ENCODE measurements around the gene CYBC1. TPM values are rescaled to one million over a fixed set of nuclear protein-coding genes. Genes with fewer than 3 reads are reported as not detected.

Gene CYBC1
- total and polyA plus RNA-seq, 9 of the 15 experiments (the other 6 are each of a cell fraction or from before 2014, with no cell fraction given) = 1.3 to 71.8 (median 49.9) TPM

DNA sequence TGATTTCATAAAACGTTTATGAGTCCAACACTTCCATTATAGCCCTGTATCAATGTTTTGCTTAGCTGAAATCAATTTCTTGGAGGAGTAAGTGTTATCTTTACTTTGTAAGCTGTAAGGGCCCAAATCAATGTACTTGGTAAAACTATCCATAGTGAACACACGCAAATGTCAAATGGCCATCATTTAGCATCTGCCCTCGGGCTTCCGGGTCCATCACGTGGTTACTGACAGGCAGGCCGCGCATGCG is 7.3 kb upstream of the CYBC1 start (continued):
- TF ChIP-seq BRD4 (IDR thresholded peaks at IDR 0.05) = peak; percentile 65; the same call in 1 of the 2 replicates
- TF ChIP-seq, protein P1, sequence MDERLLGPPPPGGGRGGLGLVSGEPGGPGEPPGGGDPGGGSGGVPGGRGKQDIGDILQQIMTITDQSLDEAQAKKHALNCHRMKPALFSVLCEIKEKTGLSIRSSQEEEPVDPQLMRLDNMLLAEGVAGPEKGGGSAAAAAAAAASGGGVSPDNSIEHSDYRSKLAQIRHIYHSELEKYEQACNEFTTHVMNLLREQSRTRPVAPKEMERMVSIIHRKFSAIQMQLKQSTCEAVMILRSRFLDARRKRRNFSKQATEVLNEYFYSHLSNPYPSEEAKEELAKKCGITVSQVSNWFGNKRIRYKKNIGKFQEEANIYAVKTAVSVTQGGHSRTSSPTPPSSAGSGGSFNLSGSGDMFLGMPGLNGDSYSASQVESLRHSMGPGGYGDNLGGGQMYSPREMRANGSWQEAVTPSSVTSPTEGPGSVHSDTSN (CRISPR knock-in tag; IDR thresholded peaks at IDR 0.05; ENCODE audit: low read depth) = no peak
- TF ChIP-seq, protein P1 (tag; conservative IDR thresholded peaks at IDR 0.05; ENCODE audit: low read depth) = peak; percentile 69
- TF ChIP-seq RB1 (IDR thresholded peaks at IDR 0.05; ENCODE audit: low read depth) = no peak
- TF ChIP-seq, protein P2, sequence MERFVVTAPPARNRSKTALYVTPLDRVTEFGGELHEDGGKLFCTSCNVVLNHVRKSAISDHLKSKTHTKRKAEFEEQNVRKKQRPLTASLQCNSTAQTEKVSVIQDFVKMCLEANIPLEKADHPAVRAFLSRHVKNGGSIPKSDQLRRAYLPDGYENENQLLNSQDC (CRISPR knock-in tag; IDR thresholded peaks at IDR 0.05) = no peak
- TF ChIP-seq, protein P3, sequence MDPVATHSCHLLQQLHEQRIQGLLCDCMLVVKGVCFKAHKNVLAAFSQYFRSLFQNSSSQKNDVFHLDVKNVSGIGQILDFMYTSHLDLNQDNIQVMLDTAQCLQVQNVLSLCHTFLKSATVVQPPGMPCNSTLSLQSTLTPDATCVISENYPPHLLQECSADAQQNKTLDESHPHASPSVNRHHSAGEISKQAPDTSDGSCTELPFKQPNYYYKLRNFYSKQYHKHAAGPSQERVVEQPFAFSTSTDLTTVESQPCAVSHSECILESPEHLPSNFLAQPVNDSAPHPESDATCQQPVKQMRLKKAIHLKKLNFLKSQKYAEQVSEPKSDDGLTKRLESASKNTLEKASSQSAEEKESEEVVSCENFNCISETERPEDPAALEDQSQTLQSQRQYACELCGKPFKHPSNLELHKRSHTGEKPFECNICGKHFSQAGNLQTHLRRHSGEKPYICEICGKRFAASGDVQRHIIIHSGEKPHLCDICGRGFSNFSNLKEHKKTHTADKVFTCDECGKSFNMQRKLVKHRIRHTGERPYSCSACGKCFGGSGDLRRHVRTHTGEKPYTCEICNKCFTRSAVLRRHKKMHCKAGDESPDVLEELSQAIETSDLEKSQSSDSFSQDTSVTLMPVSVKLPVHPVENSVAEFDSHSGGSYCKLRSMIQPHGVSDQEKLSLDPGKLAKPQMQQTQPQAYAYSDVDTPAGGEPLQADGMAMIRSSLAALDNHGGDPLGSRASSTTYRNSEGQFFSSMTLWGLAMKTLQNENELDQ (CRISPR knock-in tag; IDR thresholded peaks at IDR 0.05; ENCODE audit: borderline replicate concordance) = no peak
- TF ChIP-seq, protein P4, sequence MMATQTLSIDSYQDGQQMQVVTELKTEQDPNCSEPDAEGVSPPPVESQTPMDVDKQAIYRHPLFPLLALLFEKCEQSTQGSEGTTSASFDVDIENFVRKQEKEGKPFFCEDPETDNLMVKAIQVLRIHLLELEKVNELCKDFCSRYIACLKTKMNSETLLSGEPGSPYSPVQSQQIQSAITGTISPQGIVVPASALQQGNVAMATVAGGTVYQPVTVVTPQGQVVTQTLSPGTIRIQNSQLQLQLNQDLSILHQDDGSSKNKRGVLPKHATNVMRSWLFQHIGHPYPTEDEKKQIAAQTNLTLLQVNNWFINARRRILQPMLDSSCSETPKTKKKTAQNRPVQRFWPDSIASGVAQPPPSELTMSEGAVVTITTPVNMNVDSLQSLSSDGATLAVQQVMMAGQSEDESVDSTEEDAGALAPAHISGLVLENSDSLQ (IDR thresholded peaks at IDR 0.05) = peak; percentile 94
- 0 out of 2 replicates have a peak, but pooled peaks have one; percentile 15 for TF ChIP-seq DNMT1 (IDR thresholded peaks at IDR 0.05)
- no peak for TF ChIP-seq PHF21A (IDR thresholded peaks at IDR 0.05; ENCODE audit: borderline replicate concordance, low read depth)
- TF ChIP-seq, protein P5, sequence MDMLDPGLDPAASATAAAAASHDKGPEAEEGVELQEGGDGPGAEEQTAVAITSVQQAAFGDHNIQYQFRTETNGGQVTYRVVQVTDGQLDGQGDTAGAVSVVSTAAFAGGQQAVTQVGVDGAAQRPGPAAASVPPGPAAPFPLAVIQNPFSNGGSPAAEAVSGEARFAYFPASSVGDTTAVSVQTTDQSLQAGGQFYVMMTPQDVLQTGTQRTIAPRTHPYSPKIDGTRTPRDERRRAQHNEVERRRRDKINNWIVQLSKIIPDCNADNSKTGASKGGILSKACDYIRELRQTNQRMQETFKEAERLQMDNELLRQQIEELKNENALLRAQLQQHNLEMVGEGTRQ (CRISPR knock-in tag; IDR thresholded peaks at IDR 0.05) = peak; percentile 98
- no peak for TF ChIP-seq XRCC3 (IDR thresholded peaks at IDR 0.05)
- TF ChIP-seq ZNF253 (CRISPR knock-in tag; conservative IDR thresholded peaks at IDR 0.05) = no peak
- TF ChIP-seq HDAC6 (IDR thresholded peaks at IDR 0.05; ENCODE audit: low read depth, low read length) = no peak
- no peak for TF ChIP-seq NFE2 (IDR thresholded peaks at IDR 0.05; ENCODE audit: low read depth)
- no peak for TF ChIP-seq TCF3 (CRISPR knock-in tag; IDR thresholded peaks at IDR 0.05)
- no peak for TF ChIP-seq ZNF217 (CRISPR knock-in tag; IDR thresholded peaks at IDR 0.05)
- no peak for TF ChIP-seq SNIP1 (IDR thresholded peaks at IDR 0.05; ENCODE audit: low read depth)
- TF ChIP-seq ZNF436 (CRISPR knock-in tag; IDR thresholded peaks at IDR 0.05) = no peak
- peak; percentile 39; the same call in 1 of the 2 replicates for TF ChIP-seq ELF4 (CRISPR knock-in tag; IDR thresholded peaks at IDR 0.05)

All from K562 (cell line).